ENCODE measurements around the gene EEF1G. TPM values are rescaled to one million over a fixed set of nuclear protein-coding genes. Genes with fewer than 3 reads are reported as not detected.

The EEF1G gene
- total and polyA plus RNA-seq, 9 of the 15 experiments (the other 6 are each of a cell fraction or from before 2014, with no cell fraction given): 985 to 2,349 (median 2,035) TPM

GRCh38 chr11:62601372-62602140 is 27.9 kb upstream of the EEF1G start, which contains the start of gene MTA2 (continued):
- TF ChIP-seq IRF9 (tag; IDR thresholded peaks at IDR 0.05): no peak
- TF ChIP-seq SMAD1 (IDR thresholded peaks at IDR 0.05; ENCODE audit: low read depth, low read length, partially characterized antibody): no peak
- no peak for TF ChIP-seq MIER1 (IDR thresholded peaks at IDR 0.05; ENCODE audit: low read depth)
- TF ChIP-seq TCF7L2 (IDR thresholded peaks at IDR 0.05; ENCODE audit: low read depth, low read length): no peak
- no peak for TF ChIP-seq LARP7 (IDR thresholded peaks at IDR 0.05)
- TF ChIP-seq RNF219 (CRISPR knock-in tag; IDR thresholded peaks at IDR 0.05): no peak
- no peak for TF ChIP-seq ZNF583 (CRISPR knock-in tag; IDR thresholded peaks at IDR 0.05)
- no peak for TF ChIP-seq HBP1 (CRISPR knock-in tag; IDR thresholded peaks at IDR 0.05)
- TF ChIP-seq FOXM1 (IDR thresholded peaks at IDR 0.05; ENCODE audit: low read depth): peak; percentile 65; the same call in 1 of the 2 replicates
- TF ChIP-seq FOXM1 (CRISPR knock-in tag; IDR thresholded peaks at IDR 0.05; ENCODE audit: low read depth): peak; percentile 28; the same call in 1 of the 2 replicates
- peak; percentile 85 for TF ChIP-seq GABPA (tag; conservative IDR thresholded peaks at IDR 0.05; ENCODE audit: low read depth)
- no peak for TF ChIP-seq SRSF7 (optimal IDR thresholded peaks at IDR 0.05; ENCODE audit: low read depth, low read length)
- TF ChIP-seq ERF (CRISPR knock-in tag; IDR thresholded peaks at IDR 0.05): no peak
- TF ChIP-seq BDP1 (IDR thresholded peaks at IDR 0.05; ENCODE audit: insufficient read depth, insufficient read length): no peak
- TF ChIP-seq ZFP1 (CRISPR knock-in tag; IDR thresholded peaks at IDR 0.05): no peak
- no peak for TF ChIP-seq NEUROD1 (IDR thresholded peaks at IDR 0.05; ENCODE audit: borderline replicate concordance, low read depth, low read length, partially characterized antibody)
- TF ChIP-seq CHD2 (IDR thresholded peaks at IDR 0.05; ENCODE audit: low read depth, low read length): peak; percentile 82
- TF ChIP-seq ATF7 (IDR thresholded peaks at IDR 0.05): no peak; the same call in 1 of the 2 replicates
- TF ChIP-seq ETS2 (tag; IDR thresholded peaks at IDR 0.05; ENCODE audit: borderline replicate concordance, poor library complexity, severe bottlenecking): no peak
- TF ChIP-seq TRIM24 (IDR thresholded peaks at IDR 0.05): no peak; a peak in 1 of 4 replicates
- TF ChIP-seq ELK3 (CRISPR knock-in tag; IDR thresholded peaks at IDR 0.05): no peak
- no peak for TF ChIP-seq MAFG (tag; conservative IDR thresholded peaks at IDR 0.05)

Measured in K562 (cell line).